Measurements from ENCODE around the gene PPIA.
"Not testable (repeated sequence)": the region's sequence is repeated elsewhere in the genome, so short reads cannot be mapped to it uniquely, and the experiment has no call there.

Gene PPIA

DNA sequence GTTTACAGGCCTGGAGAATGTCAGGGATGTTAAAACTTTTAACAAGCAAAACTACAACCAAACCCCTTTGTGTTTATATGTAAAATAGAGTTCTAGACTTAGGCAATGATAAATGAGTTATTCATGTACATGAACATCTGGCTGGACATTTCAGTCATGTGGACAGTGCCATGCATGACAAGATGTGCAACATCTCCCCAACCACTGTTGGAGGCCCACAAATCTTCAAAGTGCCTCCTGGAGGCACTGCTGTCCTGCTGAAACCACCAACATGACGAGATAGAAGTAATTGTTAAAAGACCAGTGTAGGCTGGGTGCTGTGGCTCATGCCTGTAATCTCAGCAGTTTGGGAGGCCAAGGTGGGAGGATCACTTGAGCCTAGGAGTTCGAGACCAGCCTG is 18.4 kb downstream of the PPIA start:
- TF ChIP-seq ZFX (IDR thresholded peaks at IDR 0.05; ENCODE audit: borderline replicate concordance): no peak
- TF ChIP-seq, protein P1, sequence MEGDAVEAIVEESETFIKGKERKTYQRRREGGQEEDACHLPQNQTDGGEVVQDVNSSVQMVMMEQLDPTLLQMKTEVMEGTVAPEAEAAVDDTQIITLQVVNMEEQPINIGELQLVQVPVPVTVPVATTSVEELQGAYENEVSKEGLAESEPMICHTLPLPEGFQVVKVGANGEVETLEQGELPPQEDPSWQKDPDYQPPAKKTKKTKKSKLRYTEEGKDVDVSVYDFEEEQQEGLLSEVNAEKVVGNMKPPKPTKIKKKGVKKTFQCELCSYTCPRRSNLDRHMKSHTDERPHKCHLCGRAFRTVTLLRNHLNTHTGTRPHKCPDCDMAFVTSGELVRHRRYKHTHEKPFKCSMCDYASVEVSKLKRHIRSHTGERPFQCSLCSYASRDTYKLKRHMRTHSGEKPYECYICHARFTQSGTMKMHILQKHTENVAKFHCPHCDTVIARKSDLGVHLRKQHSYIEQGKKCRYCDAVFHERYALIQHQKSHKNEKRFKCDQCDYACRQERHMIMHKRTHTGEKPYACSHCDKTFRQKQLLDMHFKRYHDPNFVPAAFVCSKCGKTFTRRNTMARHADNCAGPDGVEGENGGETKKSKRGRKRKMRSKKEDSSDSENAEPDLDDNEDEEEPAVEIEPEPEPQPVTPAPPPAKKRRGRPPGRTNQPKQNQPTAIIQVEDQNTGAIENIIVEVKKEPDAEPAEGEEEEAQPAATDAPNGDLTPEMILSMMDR (IDR thresholded peaks at IDR 0.05): no peak
- H3K27ac ChIP-seq: no peak overlapping the region

DNA sequence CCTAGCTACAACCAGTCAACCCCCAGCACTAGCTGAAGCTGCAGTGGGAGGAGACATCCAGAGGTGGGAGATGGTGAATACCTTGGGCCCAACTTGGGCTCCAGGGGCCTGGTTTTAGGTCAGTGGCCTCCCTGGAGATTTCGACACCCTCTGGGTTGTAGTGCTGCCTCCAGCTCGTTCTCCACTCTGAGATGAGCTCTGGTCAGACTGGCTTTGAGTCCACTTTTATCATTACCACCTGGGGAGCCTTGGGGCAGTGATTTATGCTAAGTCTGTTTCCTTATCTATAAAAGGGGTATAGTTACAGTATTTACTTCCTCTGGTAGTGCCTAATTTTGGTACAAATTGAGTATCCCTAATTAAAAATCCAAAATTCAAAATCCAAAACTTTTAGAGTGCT is 22.8 kb downstream of the PPIA start:
- H3K27ac ChIP-seq: no peak overlapping the region
- TF ChIP-seq ZFX (IDR thresholded peaks at IDR 0.05; ENCODE audit: borderline replicate concordance): no peak
- TF ChIP-seq, protein P1 (IDR thresholded peaks at IDR 0.05): no peak

DNA sequence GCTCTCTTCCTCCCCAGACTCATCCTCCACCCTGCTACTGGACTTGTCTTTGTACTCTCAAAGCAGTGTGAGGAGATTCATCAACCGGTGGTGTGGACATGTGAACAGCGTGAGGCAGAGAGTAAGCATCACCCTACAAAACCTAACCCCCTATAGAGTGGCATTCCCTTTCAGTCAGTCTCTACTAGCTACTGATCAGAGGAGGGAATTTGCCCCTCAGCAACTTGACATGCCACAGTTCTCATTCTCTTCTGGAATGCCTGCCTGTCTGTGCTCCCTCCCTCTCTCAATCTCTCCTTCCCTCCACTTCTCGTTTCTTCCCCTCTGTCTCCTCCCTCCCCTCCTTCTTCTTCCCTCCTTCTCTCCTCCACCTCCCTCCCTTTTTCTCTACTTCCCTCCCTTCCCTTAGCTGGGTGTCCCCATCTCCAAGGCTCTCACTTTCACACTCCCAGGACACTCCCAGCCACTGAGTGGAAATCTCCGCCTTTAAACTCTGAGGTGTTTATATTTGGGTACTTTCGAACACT is 26.8 kb downstream of the PPIA start:
- no peak overlapping the region for H3K27ac ChIP-seq
- TF ChIP-seq, protein P1 (IDR thresholded peaks at IDR 0.05): no peak

DNA sequence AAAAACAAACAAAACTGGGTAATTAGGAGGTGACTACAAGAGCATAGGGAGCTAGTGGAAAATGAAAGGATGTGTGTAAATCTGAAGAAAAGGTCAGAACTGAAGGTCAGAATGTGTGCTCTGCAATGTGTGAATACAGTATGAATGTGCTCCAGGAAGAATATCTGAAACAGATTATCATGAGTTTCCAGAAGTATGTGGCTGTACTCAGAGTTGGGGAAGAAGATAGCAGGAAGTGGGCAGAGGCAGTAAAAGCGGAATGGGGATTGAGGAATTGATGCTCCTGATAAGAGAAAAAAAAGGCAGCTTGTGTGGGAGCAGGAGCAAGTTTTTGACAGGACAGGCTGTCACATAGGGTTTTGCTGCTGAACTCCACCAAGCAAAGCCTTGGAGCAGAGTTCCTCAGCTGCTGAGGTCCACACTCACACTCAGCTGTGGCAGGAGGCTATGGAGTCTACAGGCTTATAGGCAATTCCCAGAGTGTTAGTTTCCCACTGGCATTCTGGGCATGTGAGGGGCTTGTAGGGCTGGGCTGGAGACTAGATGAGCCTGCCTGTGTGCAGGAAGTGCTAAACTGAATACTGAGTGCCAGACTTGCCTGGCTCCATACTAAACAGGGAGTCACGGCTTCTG is 28.5 kb downstream of the PPIA start:
- H3K27ac ChIP-seq: peak overlapping the region; percentile 30; the same call in 1 of the 2 replicates
- TF ChIP-seq, protein P1 (IDR thresholded peaks at IDR 0.05): no peak
- no peak for TF ChIP-seq ZFX (IDR thresholded peaks at IDR 0.05; ENCODE audit: borderline replicate concordance)

DNA sequence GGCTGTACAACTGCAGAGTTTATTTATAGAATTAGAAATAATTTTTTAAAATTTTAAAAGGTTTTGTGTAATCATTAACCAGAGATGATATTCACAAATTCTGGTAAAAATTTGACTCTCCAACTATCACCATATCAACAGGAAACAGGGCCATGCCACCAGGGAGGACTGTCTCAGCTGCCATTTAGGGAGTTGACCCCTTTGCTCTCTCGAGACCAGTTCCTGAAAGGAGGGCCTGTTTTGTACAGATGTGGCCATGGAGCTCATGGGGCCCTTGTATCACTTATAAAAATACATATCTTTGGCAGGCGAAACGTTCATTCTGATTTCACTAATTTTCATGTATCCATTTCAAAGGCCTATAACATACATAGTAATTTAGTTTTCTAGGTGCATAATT is 31.1 kb downstream of the PPIA start:
- TF ChIP-seq, protein P1 (IDR thresholded peaks at IDR 0.05): no peak
- TF ChIP-seq ZFX (IDR thresholded peaks at IDR 0.05; ENCODE audit: borderline replicate concordance): no peak
- H3K27ac ChIP-seq: no peak overlapping the region

DNA sequence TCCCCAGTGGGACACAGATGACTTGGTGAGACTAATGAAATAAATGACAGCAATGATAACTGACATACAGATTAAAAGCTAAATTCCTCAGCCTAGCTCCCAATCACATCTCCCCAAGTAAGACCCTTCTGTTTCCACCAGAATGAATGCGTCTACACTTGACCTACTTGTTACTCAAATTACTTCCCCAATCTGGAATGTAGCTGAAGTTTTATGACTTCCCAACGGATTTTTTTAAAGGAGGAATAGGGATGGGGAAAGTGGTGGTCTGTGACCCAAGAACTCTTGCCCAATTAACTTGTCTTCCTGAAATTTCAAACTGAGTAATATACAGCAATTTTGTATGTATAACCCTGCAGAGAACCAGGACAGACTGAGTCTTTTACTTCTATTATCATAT is 42.3 kb downstream of the PPIA start:
- no peak overlapping the region for H3K27ac ChIP-seq
- no peak for TF ChIP-seq ZFX (IDR thresholded peaks at IDR 0.05; ENCODE audit: borderline replicate concordance)
- TF ChIP-seq, protein P1 (IDR thresholded peaks at IDR 0.05): no peak

DNA sequence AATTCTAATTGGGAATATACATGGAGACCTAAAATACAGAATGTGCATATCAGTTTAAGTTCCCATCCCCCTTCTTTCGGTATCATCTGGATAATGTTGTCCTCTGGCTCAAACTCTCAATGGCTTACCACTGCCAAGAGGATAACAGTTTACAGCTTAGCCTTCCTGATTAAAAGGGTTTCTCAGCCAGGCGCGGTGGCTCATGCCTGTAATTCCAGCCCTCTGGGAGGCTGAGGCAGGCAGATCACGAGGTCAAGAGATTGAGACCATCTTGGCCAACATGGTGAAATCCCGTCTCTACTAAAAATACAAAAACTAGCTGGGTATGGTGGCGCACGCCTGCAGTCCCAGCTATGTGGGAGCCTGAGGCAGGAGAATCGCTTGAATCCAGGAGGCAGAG is 46.2 kb downstream of the PPIA start:
- not testable (repeated sequence) for H3K27ac ChIP-seq

DNA sequence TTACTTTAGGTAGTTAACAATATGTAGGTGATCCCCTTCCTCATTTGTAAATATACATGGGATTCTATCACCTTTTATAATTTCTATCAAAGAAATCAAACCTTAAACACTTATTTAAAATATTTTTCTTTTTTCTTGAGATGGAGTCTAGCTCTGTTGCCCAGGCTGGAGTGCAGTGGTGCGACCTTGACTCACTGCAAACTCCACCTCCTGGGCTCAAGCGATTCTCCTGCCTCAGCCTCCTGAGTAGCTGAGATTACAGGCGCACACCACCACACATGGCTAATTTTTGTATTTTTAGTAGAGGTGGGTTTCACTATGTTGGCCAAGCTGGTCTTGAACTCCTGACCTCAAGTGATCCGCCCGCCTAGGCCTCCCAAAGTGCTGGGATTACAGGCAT is 47.0 kb downstream of the PPIA start:
- H3K27ac ChIP-seq: not testable (repeated sequence)

Measured in 22Rv1 (cell line).